ENCODE measurements around the gene KIF3C.

- TF ChIP-seq EZH2 (IDR thresholded peaks at IDR 0.05; ENCODE audit: borderline replicate concordance, low read length): no peak
- TF ChIP-seq, protein P1, sequence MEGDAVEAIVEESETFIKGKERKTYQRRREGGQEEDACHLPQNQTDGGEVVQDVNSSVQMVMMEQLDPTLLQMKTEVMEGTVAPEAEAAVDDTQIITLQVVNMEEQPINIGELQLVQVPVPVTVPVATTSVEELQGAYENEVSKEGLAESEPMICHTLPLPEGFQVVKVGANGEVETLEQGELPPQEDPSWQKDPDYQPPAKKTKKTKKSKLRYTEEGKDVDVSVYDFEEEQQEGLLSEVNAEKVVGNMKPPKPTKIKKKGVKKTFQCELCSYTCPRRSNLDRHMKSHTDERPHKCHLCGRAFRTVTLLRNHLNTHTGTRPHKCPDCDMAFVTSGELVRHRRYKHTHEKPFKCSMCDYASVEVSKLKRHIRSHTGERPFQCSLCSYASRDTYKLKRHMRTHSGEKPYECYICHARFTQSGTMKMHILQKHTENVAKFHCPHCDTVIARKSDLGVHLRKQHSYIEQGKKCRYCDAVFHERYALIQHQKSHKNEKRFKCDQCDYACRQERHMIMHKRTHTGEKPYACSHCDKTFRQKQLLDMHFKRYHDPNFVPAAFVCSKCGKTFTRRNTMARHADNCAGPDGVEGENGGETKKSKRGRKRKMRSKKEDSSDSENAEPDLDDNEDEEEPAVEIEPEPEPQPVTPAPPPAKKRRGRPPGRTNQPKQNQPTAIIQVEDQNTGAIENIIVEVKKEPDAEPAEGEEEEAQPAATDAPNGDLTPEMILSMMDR (IDR thresholded peaks at IDR 0.05; ENCODE audit: low read length): no peak
These were observed 55.1 kb downstream of the KIF3C start for GRCh38 chr2:25926984-25927756.
